GM21528 (cell line): ENCODE measurements around the gene IL22RA1.

Experiments
- ATAC-seq: cut with Tn5 transposase; IDR thresholded peaks from one replicate; pipeline ENCODE4 v1.9.1; 2021; ENCODE audit warnings: mild to moderate bottlenecking, moderate library complexity; ENCODE audit not compliant: unreplicated experiment, low FRiP score

IL22RA1 gene

DNA sequence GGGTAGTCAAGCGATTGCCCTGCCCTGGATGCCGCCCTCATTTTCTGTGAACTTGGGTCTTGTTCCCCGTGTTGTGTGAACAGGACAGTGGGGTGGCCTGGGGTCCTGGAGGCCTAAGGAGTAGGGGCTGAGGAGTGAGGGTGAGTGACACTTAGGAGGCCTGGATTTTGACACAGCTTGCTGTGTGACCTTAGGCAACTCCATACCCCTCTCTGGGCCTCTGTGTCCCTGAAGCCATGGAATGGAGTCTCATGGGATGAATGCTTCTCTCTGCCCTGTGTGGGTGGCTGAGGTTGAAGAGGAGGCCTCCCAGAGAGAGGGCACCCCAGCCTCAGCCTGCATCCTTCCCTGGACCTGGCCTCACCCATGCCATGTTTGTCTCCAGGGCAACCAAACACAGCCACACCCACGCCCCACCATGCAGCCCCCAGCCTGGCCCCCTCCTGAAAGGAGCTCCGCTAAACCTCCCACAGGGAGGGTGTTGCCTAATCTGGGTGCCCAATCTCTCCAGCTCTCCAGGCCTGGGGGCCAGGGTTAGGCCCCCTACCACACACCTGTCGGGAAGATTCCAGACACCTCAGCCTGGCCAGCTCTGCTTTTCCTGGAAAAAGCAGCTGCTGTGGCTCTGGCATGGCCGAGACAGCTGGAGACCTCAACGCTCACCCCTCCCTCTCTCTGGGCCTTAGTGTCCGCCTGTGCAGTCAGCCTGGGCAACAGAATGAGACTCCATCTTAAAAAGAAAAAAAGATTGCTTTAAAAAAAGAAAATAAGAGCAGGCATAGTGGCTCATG is 40.9 kb downstream of the IL22RA1 start:
- ATAC-seq: no peak

DNA sequence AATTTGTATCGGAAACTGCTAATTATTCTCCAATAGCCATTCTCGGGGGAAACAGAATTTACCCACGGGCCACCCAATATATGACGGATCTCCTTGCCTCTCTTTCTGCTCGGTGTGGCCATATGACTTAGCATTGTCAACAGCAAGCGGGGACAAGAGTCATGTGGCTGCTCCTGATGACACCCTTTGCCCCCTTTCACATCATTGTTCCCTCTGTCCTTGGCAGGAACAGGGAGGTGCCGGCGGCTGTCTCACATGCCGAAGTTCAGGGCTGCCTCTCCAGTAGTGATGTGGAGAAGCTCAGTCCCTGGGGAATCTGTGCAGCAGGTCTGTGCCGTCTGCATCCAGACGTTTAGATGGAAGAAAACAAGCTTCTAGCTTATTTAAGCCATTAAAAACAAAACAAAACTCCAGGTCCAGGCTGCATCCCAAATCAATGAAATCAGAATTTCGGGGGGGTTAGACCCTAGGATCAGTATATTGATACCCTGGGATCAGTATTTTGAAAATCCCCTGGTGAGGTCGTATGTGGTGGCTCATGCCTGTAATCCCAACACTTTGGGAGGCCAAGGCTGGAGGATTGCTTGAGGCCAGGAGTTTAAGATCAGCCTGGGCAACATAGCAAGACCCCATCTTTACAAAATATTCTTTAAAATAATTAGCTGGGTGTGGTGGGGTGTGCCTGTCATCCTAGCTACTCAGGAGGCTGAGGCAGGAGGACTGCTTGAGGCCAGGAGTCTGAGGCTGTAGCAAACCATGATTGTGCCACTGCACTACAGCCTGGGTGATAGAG is 41.8 kb downstream of the IL22RA1 start:
- no peak for ATAC-seq

DNA sequence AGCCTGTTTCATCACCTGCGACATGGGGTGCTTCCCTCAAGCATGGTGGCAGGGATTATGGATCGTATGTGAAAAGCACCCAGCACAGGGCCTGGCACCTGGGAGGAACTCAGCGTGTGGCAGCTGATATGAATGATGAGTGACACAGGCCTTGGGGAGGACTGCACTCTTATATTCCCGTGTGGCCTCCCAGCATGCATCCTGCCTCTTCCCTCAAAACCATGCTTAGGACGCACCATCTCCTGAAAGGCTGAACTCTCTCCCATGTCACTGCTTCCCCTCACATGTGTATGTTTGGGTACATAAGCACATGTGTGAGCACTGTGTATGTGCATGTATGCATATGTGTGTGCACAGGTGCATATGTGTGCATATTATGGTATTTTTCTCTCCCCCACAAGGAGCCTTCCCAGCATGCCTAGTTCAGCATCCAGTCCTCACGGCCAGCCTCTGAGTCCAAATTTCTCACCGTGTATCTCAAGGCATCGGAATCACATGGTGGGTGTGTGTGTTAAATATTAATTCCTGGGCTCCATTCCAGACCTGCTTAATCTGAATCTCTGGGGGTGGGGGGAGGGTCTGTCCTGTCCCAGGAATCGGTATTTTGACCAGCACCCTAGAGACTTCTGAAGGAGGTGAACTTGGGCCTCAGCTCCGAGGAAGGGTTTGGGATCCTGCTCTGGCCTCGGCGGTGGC is 43.8 kb downstream of the IL22RA1 start:
- no peak for ATAC-seq

DNA sequence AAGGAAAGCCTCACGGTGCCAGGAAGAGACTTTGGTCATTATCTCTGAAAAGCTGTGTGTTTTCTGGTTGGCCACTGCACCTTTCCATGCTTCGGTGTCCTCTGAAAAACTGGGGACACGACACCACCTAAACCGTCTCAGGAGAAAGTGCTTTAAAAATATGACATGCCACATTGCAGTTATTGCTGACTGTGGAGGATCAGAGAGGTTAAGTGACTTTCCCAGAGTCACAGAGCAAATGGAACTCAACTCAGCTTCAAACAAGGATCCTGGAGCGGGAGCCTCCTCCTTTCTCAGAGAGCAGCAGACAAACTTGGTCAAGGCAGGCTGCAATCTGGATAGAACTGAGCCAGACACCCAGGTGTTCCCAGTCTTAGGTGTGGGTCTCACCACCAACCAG is 44.8 kb downstream of the IL22RA1 start:
- no peak for ATAC-seq

DNA sequence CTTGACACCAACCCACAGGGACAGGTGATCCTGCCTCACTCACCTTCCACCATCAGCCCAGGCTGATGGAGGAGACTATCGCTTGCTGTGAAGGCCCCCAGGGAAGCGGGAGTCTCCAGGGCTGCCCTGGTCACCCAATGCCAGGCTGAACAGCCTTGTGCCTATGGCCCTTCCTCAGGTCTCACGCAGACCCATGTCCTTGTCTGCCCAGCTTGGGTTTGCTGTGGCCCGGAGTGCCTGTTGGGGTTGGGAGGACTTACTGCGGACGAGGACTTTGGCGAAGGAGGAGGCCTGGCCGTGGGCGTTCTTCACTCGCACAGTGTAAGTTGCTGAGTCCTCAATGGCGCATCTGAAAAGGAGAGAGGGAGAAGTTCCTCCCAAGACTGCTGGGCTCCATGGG is 45.3 kb downstream of the IL22RA1 start:
- no peak for ATAC-seq

DNA sequence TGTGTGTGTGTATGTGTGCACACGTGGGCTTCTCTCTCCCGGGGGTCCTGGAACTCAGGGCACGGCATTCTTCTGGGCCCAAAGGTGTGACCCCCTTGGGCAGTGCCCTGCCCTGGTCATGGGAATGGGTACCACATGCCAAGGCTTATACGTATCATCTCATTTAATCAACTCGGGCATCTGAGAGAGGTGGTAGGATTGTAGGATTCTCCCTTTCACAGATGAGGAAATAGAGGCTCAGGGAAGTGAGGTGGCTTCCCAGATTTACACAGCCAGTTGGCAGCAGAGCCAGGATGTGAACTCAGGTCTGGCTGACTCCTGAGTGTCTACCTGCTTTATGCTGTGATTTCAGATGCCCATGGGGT is 46.2 kb downstream of the IL22RA1 start:
- ATAC-seq: no peak

DNA sequence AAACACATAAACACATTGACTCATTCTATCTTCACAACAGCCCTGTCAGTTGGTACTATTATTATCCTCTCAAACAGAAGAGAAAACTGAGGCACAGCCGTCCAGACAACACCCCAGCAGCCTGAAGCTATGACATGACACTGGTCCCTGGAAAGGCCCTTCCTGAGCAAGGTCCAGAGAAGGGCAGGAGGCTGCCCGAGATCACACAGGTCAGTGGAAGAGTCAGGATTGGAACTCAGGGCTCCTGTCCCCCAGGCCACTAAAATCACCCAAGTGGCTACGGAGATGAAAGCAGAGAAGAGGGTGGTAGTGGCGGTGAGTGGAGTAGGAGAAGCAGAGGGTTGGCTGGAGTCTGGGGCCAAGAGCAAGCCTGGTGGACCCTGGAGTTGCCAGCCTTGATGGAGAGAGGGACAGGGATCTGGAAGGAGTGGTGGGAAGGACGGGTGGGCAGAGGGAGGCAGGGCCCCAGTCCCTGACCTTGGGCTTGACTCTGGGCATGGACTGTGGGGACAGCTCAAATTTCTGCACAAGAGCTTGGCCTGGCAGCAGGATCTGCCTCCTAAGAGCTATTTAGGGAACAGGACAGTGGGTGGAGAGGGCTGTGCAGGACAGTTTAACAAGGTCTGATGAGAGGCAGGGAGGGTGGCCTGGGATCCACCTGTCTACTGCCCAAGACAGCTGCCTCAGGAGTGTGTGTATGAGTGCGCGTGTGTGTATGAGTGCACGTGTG is 46.8 kb downstream of the IL22RA1 start:
- ATAC-seq: no peak

DNA sequence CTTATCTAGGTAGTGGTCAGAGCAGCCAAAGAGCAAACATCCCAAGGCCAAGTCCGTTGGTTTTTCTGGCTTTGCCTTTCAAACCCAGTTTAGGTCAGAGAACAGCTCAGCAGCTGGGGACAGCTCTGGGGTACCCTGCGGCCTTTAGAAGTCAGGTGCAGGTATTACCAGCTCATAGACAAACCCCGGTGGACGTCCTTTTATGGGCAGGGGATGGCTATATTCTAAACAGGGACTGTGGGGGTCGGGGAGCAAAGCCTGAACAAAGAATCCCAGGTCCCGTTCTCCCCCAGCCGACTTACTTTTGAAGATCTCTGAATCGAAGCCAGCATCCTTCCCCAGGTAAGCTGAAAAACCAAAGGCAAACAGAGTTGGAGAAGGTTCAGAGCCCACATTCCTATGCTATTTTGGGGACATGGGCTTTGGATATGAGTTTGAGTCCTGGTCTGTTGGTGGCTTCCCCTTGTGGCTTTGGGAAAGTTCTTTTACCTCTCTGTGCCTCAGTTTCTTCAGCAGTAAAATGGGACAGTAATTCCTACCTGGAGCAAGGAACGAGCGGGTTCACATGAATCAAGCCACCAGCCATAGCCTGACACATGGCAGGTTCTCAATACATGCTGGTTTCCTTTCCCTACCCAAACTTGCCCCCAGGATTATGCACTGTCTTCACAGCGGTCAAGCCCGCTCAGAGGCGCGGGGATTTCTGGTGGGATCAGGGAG is 47.6 kb downstream of the IL22RA1 start:
- no peak for ATAC-seq

DNA sequence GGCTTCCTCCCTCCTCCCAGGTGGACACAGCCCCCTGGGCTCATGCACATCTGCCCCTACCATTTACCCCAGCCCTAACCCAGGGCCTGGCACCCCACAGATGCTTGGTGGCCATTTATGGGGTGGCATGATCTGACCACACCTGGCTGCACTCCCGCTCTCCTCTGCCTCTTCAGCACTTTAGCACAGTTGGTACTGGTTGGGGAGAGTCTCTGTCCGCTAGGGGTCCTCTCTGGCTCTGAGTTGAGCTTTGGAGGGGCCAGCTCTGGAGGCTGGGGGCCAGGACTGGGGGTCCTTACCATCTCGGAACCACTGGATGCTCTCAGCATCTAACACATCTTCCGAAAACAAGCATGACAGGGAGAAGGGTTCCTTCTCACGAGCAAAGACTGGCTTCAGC is 48.4 kb downstream of the IL22RA1 start:
- no peak for ATAC-seq

DNA sequence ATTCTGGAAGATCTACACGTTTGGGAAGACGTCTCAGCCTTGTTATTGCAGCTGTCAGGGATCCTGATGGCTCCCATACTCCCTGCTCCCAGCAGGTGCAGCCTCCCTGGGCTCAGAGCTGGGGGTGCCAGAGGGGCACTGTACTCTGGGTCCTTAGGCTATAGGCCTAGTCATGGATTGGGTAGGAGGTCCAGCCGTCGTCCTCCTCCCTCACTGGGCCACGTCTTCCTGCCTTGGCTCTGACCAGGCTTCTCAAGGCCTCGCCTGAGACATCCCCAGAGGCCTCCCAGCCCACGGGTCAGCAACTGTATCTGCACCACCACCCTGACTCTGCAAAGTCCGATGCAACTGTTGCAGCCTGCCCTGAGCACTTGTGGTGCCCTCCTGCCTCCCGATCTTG is 49.2 kb downstream of the IL22RA1 start:
- no peak for ATAC-seq

DNA sequence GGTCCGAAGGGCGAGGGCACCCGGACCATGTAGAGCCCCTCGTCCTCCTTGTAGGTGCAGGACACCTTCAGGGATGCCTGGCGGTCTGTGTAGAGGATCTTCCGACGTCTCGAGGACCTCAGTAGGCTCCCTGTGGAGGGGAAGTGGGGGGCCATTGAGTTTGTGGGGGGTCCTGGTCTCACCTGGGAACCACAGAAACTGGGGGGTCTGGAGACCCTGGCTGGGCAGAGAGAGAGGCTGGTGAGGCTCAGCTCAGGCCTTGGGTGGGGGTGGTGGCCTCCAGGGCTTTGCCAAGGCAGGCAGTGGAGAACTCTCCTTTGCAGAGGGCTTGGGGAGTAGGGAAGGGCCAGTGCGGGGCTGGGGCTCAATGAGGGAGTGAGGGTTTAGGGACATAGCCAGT is 50.0 kb downstream of the IL22RA1 start:
- no peak for ATAC-seq

DNA sequence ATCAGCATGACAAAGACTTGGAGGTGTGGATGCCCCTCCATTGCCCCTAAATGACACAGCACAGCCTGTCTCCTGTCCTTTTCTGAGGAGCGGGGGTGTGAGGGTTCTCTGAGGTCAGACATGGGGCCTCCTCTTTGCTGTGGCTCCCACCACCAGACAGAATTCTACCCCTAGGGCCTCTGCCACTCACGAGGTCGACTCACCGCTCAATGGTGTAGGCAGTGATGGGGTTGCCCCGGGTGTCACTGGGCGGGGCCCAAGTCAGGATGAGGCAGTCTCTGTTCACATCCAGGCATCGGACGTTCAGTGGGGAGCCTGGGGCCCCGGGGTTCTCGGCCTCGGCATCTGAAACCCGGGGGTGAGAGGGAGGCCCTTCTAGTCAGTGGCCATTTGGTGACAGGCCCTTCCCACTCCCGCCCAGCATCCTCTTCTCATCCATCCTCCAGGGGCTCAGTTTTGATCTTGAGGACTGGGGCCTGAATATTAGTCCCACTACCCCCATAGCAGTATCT is 50.9 kb downstream of the IL22RA1 start:
- ATAC-seq: no peak

DNA sequence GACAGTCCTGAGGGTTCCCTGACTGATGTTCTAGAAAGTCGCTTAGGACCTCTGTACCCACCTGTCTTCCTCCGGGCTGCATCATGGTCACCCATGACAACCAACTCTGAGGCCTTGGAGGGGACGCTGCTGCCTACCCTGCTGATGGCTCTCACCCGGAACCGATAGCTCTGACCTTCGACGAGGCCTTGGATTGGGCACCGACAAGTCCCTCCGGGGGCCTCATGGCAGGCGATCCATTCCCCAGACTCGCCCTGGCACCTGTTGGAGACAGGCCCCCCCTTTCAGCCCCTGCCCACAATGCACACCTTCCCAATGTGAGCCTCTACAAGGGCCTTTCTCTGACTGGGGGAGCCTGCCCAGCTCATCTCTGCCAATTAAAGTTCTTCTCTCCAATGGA is 52.2 kb downstream of the IL22RA1 start:
- no peak for ATAC-seq

DNA sequence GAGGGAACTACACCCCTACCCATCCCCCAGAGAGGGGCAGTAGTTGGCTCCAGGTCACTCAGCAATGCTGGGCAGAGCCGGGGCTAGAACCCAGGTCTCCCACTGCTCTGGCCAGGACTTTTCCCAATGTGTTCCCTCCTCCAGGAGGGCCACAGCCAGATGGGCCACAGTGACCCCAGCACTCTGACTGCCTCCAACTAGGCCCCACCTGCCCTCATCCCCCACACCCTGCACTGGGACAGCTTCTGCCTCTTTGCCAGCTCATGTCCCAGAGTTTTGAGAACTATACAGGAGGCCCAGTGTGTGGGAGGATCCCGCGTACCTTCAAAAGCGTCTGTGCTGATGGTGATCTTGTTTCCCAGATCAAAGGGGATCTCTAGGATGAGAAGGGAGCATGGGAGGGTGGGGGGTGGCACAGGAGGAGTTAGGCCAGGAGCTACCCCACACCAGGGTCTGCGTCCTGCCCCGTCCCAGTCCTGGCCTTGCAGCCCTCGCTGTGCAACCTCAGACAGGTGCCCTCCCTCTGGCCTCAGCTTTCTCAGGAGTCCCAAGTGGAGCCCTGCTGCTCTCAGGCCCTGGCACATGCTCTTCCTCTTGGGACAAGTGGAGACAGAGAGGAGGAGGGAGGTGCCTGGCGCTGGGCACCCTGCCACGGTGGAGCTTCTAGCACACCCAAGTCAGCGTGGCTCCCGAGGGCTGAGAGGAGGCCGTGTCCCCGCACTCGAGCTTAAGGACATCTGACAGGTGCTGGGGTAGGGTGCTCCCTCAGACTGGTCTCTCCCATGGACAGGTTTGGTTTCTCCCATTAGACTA is 53.0 kb downstream of the IL22RA1 start:
- ATAC-seq: no peak

DNA sequence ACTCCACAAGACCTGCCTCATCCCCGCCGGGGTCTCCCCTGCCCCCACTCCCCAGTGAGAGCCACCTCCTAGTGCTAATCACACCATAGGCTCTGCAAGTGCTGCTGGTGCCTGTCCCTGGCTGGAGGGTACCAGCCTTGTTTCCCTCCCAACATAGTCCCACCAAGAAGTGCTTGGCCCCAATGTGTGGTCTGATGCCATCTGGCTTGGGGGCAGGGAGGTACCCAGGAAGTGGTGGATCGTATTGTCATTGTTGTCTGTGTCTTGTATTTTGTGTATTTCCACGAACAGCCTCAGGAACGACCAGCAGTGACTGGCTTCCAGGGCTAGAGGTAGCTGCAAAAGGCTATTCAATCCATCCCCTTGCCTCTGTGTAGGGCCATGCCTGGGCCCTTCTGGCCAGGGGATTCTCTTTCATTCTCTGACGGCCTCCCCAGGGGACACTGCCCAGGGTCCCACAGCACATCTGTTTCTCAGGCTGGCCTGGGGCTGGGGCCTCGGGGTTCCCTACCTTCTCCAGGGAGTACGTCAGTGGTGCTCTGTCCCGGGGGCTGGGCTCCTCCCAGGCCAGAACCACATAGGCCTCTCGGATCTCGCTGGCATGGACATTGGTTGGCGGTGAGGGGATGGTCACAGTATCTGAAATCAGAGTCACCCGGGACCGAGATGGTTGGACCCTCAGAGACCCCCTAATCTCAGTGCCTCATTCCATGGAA is 53.8 kb downstream of the IL22RA1 start:
- no peak for ATAC-seq

DNA sequence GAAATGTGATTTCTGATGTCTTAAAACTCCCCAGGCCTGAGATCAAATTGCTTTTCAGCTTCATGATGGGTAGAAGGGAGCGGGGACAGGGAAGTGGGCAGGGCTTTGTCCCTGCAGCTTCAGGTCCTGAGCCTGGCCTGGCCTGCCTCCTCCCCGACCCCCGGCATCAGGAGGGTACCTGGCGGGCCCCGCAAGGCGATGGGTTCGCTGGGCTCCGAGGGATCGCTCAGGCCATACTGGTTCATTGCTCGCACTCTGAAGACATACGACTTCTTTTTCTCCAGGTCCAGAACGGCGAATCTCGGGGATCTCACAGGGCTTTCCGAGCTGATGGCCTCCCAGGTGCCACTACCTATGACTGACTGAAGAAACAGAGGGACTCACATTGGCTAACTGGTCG is 56.5 kb downstream of the IL22RA1 start:
- no peak for ATAC-seq

DNA sequence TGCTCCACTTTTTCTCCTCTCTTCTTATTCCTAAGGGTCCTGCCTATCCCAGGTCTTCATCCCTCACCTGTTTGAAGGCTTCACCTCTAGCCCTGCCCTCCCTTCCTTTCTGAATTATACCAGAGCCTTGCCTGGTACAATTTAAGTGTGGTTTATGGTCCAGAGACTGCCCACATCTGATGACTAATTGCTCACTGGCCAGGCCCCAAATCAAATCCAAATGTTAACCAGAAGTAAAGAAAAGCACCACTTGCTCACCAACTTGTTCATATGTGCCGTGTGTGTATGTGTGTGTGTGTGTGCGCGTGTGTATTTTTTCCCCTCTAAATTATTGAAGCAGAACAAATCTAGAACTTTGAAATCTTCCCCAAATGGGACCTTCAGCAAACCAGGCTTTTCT is 57.4 kb downstream of the IL22RA1 start:
- no peak for ATAC-seq

DNA sequence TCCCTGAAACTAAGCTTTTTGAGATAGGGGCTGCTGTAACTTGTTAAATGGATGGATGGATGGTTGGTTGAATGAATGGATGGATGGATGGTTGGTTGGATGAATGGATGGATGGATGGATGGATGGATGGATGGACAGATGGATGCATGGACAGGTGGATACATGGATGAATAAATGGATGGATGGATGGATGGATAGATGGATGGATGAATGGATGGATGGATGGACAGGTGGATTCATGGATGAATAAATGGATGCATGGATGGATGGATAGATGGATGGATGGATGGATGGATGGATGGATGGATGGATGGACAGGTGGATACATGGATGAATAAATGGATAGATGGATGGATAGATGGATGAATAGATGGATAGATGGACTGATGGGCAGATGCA is 57.9 kb downstream of the IL22RA1 start:
- no peak for ATAC-seq

DNA sequence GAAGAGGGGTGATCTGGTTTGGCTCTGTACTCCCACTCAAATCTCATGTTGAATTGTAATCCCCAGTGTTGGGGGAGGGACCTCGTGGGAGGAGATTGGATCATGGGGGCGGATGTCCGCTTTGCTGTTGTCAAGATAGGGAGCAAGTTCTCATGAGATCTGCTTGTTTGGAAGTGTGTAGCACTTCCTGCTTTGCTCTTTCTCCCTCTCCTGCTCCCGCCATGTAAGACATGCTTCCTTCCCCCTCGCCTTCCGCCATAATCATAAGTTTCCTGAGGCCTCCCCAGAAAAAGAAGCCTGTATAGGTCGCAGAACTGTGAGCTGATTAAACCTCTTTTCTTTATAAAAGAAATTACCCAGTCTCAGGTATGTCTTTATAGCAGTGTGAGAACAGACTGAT is 58.9 kb downstream of the IL22RA1 start:
- no peak for ATAC-seq
